Esophagus muscularis mucosa (tissue), 4 donors: ENCODE data around the gene SUPT6H. TPM values are rescaled to one million over a fixed set of nuclear protein-coding genes. Genes with fewer than 3 reads are reported as not detected.

Experiments used
- DNase-seq: peaks from one replicate; pipeline ENCODE4 v3.0.0-alpha.2; 2017; ENCODE audit errors: extremely low spot score
- H3K27ac ChIP-seq, 4 donors: fragments of 200-600 bp; sonication (generic); replicated peaks in 1 of 4; 1 replicate in 3 of 4; 2 replicates in 1 of 4; pipeline ENCODE4 v1.5.1; 2016 to 2019; ENCODE audit warnings: mild to moderate bottlenecking in 1 of 4
- H3K27me3 ChIP-seq, 4 donors: fragments of 200-600 bp; sonication (generic); one replicate each; pipeline versions ENCODE4 v1.5.1 to v1.6.0; 2016 to 2019
- H3K36me3 ChIP-seq, 4 donors: fragments of 200-600 bp; sonication (generic); one replicate each; pipeline ENCODE4 v1.5.1; 2016 to 2019
- H3K4me1 ChIP-seq, 4 donors: fragments of 200-600 bp; sonication (generic); one replicate each; pipeline ENCODE4 v1.5.1; 2016 to 2019
- H3K4me3 ChIP-seq, 4 donors: fragments of 200-600 bp; sonication (generic); 1 replicate in 2 of 4; 2 replicates in 2 of 4; pipeline ENCODE4 v1.5.1; 2016 to 2019; ENCODE audit warnings: mild to moderate bottlenecking in 4 of 4, moderate library complexity in 1 of 4
- H3K9me3 ChIP-seq, 4 donors: fragments of 200-600 bp; sonication (generic); 1 replicate in 3 of 4; 2 replicates in 1 of 4; pipeline ENCODE4 v1.5.1; 2016 to 2019
- CTCF ChIP-seq, 3 experiments: fragments of 200-600 bp in 2 of 3; fragments of 450-650 bp in 1 of 3; sonication (generic) in 2 of 3; IDR thresholded peaks; one replicate each; pipeline ENCODE4 v1.5.1; 2017 to 2019; ENCODE audit warnings: antibody characterized with exemption in 3 of 3, mild to moderate bottlenecking in 2 of 3, moderate library complexity in 1 of 3
- EP300 ChIP-seq: sonication (generic); formaldehyde crosslinking; IDR thresholded peaks from one replicate; pipeline ENCODE4 v1.6.1; 2017; ENCODE audit warnings: antibody characterized with exemption
- POLR2A ChIP-seq: fragments of 450-650 bp; IDR thresholded peaks from one replicate; pipeline ENCODE4 v1.6.1; 2017; ENCODE audit warnings: antibody characterized with exemption, moderate library complexity, mild to moderate bottlenecking, low read depth
- POLR2AphosphoS5 ChIP-seq, 2 donors: sonication (generic); formaldehyde crosslinking; IDR thresholded peaks; one replicate each; pipeline ENCODE4 v1.6.1; 2017; ENCODE audit warnings: antibody characterized with exemption in 2 of 2
- WGBS: methylation state at CpG from one replicate; pipeline ENCODE4 v1.1.5; 2018; 5-methylcytosine and 5-hydroxymethylcytosine counted together
- intact Hi-C: fragments of 100-400 bp; cut with DNase I; formaldehyde crosslinking; loops from one replicate; pipeline ENCODE4 v1.15.1; 2023
- total RNA-seq, 4 donors: library from RNA; depleted of rRNA; stranded (reverse); fragments of >200 nt; gene quantifications; one replicate each; pipeline versions ENCODE4 v1.1.0 to v1.2.1, GENCODE V29; 2016

The SUPT6H gene
- total RNA-seq, 4 donors from 2014 or later, result 57.3 to 84.4 (median 71.1) TPM

DNA sequence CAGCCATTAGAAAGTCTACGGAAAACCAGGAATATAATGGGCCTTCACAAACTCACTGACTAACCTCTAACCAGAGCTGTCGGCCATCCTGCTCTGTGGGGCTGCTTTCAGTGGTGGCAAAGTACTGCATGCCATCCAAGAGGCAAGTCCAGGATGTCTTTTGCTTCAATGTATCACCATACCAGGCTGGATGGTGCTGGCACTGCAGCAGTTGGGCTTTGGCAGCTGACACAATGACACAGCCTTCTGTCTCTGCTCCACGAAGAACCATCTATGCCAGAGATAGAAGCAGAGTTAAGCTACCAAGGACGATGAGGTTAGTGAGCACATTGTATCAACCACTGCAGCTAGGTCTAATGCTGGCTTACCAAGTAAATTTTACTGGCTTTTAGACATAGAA, 38.3 kb upstream of the SUPT6H start:
- Histone ChIP-seq H3K36me3 (peaks cover 57 to 97% (median 88%) of the 10 kb centered on the region in 4 donors), H3K4me3 (no peak overlapping the region), H3K27ac (no peak overlapping the region), H3K9me3 (no peaks in the 10 kb centered on the region), H3K4me1 (no peaks in the 10 kb centered on the region), H3K27me3 (no peaks in the 10 kb centered on the region)
- intact Hi-C loops, result no loop called here
- DNase-seq, result no peak
- WGBS, result 89% methylated on average over 4 of the region's 4 CpGs
- TF ChIP-seq POLR2A (no peak), CTCF (IDR thresholded peaks at IDR 0.05) (no peak), POLR2AphosphoS5 (IDR thresholded peaks at IDR 0.05) (no peak), EP300 (no peak)

GRCh38 chr17:28624148-28624547, 37.9 kb upstream of the SUPT6H start:
- Histone ChIP-seq H3K4me3 (no peak overlapping the region), H3K9me3 (no peaks in the 10 kb centered on the region), H3K36me3 (peaks cover 52 to 97% (median 86%) of the 10 kb centered on the region in 4 donors), H3K27ac (no peak overlapping the region), H3K4me1 (no peaks in the 10 kb centered on the region), H3K27me3 (no peaks in the 10 kb centered on the region)
- TF ChIP-seq EP300 (no peak), POLR2AphosphoS5 (IDR thresholded peaks at IDR 0.05) (no peak), POLR2A (no peak), CTCF (IDR thresholded peaks at IDR 0.05) (no peak)
- no peak for DNase-seq
- WGBS, result 95% methylated on average over 2 of the region's 2 CpGs
- intact Hi-C loops, result no loop called here

GRCh38 chr17:28626818-28627217, 35.2 kb upstream of the SUPT6H start:
- TF ChIP-seq CTCF (IDR thresholded peaks at IDR 0.05), result no peak
- intact Hi-C loops, result no loop called here
- H3K27ac ChIP-seq, result no peak overlapping the region
- H3K36me3 ChIP-seq, result peaks cover 38 to 97% (median 85%) of the 10 kb centered on the region in 4 donors
- WGBS, result 93% methylated on average over 4 of the region's 4 CpGs
- no peaks in the 10 kb centered on the region for H3K4me1 ChIP-seq
- no peaks in the 10 kb centered on the region for H3K9me3 ChIP-seq
- H3K4me3 ChIP-seq, result no peak overlapping the region
- DNase-seq, result no peak
- no peaks in the 10 kb centered on the region for H3K27me3 ChIP-seq

DNA sequence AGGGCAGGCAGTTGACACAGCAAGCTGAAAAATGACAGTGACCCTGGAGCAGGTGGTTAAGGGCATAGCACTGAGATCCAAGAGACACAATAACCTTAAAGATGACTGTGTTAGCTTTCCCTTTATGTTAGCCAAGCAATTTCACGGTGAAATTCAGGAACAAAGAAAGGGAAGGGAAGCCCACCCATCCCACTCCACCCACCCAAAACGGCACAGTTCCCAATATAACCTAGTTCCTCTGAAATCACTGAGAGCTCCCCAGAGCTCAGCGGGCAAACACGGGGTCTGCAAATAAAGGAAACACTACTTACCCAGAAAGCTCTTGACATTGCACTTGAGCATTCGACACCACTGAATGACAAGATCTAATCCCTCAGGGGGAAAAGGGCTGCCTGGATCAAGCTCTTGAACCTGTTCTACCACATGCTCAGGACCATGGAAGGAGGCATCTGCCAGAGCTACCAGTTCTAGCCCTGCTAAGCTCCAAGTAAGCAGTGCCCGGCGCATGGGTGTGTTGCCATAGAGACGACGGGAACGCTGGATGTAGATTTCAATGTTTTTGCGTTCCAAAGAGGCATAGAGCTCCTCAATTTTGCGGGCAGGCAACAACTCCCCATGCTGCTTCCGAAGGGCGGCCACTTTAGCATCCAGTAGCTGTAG, 27.7 kb upstream of the SUPT6H start:
- no peaks in the 10 kb centered on the region for H3K9me3 ChIP-seq
- H3K36me3 ChIP-seq, result peaks cover 87 to 100% (median 100%) of the 10 kb centered on the region in 4 donors
- WGBS, result 90% methylated on average over 14 of the region's 14 CpGs
- intact Hi-C loops, result no loop called here
- no peaks in the 10 kb centered on the region for H3K4me1 ChIP-seq
- no peak overlapping the region for H3K4me3 ChIP-seq
- no peaks in the 10 kb centered on the region for H3K27me3 ChIP-seq
- TF ChIP-seq POLR2A (no peak), CTCF (IDR thresholded peaks at IDR 0.05) (no peak), EP300 (no peak), POLR2AphosphoS5 (IDR thresholded peaks at IDR 0.05) (no peak)
- DNase-seq, result no peak
- no peak overlapping the region for H3K27ac ChIP-seq

- no peak overlapping the region for H3K4me3 ChIP-seq
- no peaks in the 10 kb centered on the region for H3K27me3 ChIP-seq
- H3K27ac ChIP-seq, result no peak overlapping the region
- H3K36me3 ChIP-seq, result peaks cover 99 to 100% (median 100%) of the 10 kb centered on the region in 4 donors
- TF ChIP-seq POLR2A, result no peak
- TF ChIP-seq POLR2AphosphoS5 (IDR thresholded peaks at IDR 0.05), result no peak
- TF ChIP-seq EP300, result no peak
- no peak for TF ChIP-seq CTCF (IDR thresholded peaks at IDR 0.05)
- no peaks in the 10 kb centered on the region for H3K4me1 ChIP-seq
- no peak for DNase-seq
- H3K9me3 ChIP-seq, result no peaks in the 10 kb centered on the region
- WGBS, result 100% methylated on average over 1 of the region's 1 CpG
- intact Hi-C loops, result no loop called here
Measured at GRCh38 chr17:28635506-28635905, 26.5 kb upstream of the SUPT6H start.
